ENCODE data around the gene NEIL3.

NEIL3 gene

DNA sequence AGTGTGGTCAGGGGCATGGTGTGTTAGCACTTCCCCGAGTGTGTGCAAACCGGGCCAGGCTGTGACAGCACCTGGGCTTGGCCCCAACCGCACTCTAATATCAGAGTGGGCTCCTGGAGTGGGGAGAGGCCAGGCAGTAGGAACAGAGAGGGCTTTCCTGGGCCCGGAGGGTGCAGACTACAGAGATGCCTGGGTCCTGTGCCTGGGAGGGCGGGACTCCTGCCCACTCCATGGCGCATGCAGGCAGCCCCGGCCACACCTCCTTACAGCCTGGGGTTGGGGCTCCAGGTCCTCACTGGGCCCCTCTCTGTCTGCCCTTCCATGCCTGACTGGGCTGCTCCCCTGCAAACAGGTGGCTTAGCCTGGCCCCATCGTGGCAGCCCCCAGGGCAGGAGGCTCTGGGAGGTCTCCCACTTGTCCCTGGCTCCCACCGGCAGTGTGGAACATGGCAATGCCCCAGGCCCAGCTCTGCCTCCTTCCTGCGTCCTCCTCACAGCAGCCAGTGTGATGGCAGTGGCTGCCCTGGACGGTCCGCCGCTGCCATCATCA lies 72.2 kb downstream of the NEIL3 start:
- no peaks in the 10 kb centered on the region for H3K27me3 ChIP-seq (ENCODE audit: insufficient read depth, low read length)
- no peak overlapping the region for H2AFZ ChIP-seq (ENCODE audit: low read length)
- H3K79me2 ChIP-seq (ENCODE audit: insufficient read depth, low read length), result no peaks in the 10 kb centered on the region
- TF ChIP-seq EZH2 (IDR thresholded peaks at IDR 0.05; ENCODE audit: borderline replicate concordance, low read length), result no peak
- TF ChIP-seq CTCF (IDR thresholded peaks at IDR 0.05; ENCODE audit: low read length), result no peak
- no peak overlapping the region for H3K4me3 ChIP-seq (ENCODE audit: low read depth, low read length, poor library complexity, severe bottlenecking)
- no peaks in the 10 kb centered on the region for H3K4me1 ChIP-seq (ENCODE audit: insufficient read depth, low read length, severe bottlenecking)
- peaks cover 4% of the 10 kb centered on the region; the same call in 1 of the 2 replicates for H3K9me3 ChIP-seq (ENCODE audit: low read length)
- H3K9ac ChIP-seq (ENCODE audit: low read length), result no peak overlapping the region
- no peaks in the 10 kb centered on the region for H3K36me3 ChIP-seq (ENCODE audit: insufficient read depth, low read length)
- no peak overlapping the region for H3K27ac ChIP-seq (ENCODE audit: low read depth, low read length, poor library complexity, severe bottlenecking)
- no peak overlapping the region for H3K4me2 ChIP-seq (ENCODE audit: low read length)
- H3K9me2 ChIP-seq (ENCODE audit: low read depth, low read length), result no peaks in the 10 kb centered on the region
- H3F3A ChIP-seq (ENCODE audit: insufficient read depth, low read length), result no peaks in the 10 kb centered on the region
- H4K20me1 ChIP-seq (ENCODE audit: insufficient read depth, low read length), result no peaks in the 10 kb centered on the region

DNA sequence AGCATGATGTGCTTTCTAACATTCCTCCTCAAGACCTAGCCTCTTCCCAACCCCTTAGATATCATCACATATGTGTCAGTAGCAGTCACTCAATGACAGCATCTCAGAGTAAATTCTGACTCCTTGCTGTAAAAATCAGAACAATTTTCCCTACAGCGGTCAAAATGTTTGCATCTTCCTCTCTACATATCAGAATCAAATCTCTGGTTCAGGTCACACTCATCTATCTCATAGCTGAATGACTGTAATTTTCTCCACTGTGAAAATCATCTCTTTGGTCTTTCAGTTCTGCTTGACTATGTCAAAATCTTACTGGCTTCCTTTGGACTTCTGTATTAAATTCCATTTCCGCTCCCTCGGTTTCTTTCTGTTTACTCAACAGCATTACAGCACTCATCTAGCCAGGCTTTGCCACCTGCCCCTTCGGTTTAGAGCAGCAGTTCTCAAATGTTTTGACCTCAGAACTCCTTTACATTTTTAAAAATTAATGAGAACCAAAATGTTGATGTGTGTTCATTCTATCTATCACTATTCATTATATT lies 75.3 kb downstream of the NEIL3 start:
- H3K9ac ChIP-seq (ENCODE audit: low read length), result no peak overlapping the region
- H3K4me1 ChIP-seq (ENCODE audit: insufficient read depth, low read length, severe bottlenecking), result no peaks in the 10 kb centered on the region
- H3K4me3 ChIP-seq (ENCODE audit: low read depth, low read length, poor library complexity, severe bottlenecking), result no peak overlapping the region
- TF ChIP-seq CTCF (IDR thresholded peaks at IDR 0.05; ENCODE audit: low read length) (no peak), EZH2 (IDR thresholded peaks at IDR 0.05; ENCODE audit: borderline replicate concordance, low read length) (no peak)
- no peaks in the 10 kb centered on the region; the same call in 1 of the 2 replicates for H3K27me3 ChIP-seq (ENCODE audit: insufficient read depth, low read length)
- no peaks in the 10 kb centered on the region for H3F3A ChIP-seq (ENCODE audit: insufficient read depth, low read length)
- no peak overlapping the region for H3K27ac ChIP-seq (ENCODE audit: low read depth, low read length, poor library complexity, severe bottlenecking)
- no peaks in the 10 kb centered on the region for H4K20me1 ChIP-seq (ENCODE audit: insufficient read depth, low read length)
- H3K4me2 ChIP-seq (ENCODE audit: low read length), result no peak overlapping the region
- no peaks in the 10 kb centered on the region for H3K79me2 ChIP-seq (ENCODE audit: insufficient read depth, low read length)
- H3K9me2 ChIP-seq (ENCODE audit: low read depth, low read length), result no peaks in the 10 kb centered on the region
- H2AFZ ChIP-seq (ENCODE audit: low read length), result no peak overlapping the region
- H3K36me3 ChIP-seq (ENCODE audit: insufficient read depth, low read length), result no peaks in the 10 kb centered on the region
- H3K9me3 ChIP-seq (ENCODE audit: low read length), result peaks cover 4% of the 10 kb centered on the region; the same call in 1 of the 2 replicates

DNA sequence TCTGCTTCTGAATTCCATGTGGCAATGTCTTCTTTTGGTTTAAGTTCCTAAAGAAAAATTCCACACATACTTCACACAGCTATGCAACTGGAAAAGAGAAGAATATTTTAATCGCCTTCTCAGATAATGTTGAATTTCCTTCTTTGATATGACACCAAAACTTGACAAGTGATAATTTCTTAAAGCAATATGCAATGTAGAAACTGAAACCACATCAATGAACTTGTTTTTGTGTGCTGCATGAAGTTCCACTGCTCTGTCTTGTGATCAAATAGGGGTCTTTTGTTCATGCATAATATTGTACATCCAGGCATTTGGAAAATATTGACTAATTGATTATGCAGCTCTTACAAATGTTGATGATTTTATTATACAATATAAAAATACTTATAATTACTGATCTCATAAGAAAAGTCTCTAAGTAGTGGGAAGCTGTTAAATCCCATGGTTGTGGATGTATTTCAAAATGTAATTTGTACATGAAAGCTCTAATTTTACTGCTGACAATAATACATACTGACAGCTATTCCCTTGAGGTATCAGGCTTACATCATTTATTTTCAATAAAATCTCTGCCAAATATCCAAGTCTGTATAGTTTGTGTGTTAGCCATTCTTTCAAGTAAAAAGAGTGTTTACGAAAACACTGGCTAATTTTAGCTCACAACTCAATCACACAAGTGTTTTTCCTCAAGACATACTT lies 76.1 kb downstream of the NEIL3 start:
- Histone ChIP-seq H3K9ac (ENCODE audit: low read length) (no peak overlapping the region), H3K4me1 (ENCODE audit: insufficient read depth, low read length, severe bottlenecking) (no peaks in the 10 kb centered on the region), H3K36me3 (ENCODE audit: insufficient read depth, low read length) (no peaks in the 10 kb centered on the region), H4K20me1 (ENCODE audit: insufficient read depth, low read length) (no peaks in the 10 kb centered on the region), H3F3A (ENCODE audit: insufficient read depth, low read length) (no peaks in the 10 kb centered on the region), H3K27ac (ENCODE audit: low read depth, low read length, poor library complexity, severe bottlenecking) (no peak overlapping the region), H3K9me2 (ENCODE audit: low read depth, low read length) (no peaks in the 10 kb centered on the region), H3K4me3 (ENCODE audit: low read depth, low read length, poor library complexity, severe bottlenecking) (no peak overlapping the region), H3K4me2 (ENCODE audit: low read length) (no peak overlapping the region), H3K27me3 (ENCODE audit: insufficient read depth, low read length) (no peaks in the 10 kb centered on the region; the same call in 1 of the 2 replicates), H3K9me3 (ENCODE audit: low read length) (peaks cover 4% of the 10 kb centered on the region; the same call in 1 of the 2 replicates), H2AFZ (ENCODE audit: low read length) (no peak overlapping the region), H3K79me2 (ENCODE audit: insufficient read depth, low read length) (no peaks in the 10 kb centered on the region)
- TF ChIP-seq CTCF (IDR thresholded peaks at IDR 0.05; ENCODE audit: low read length) (no peak), EZH2 (IDR thresholded peaks at IDR 0.05; ENCODE audit: borderline replicate concordance, low read length) (no peak)
